H1 (cell line): ENCODE data around the gene EPHA1. TPM values are rescaled to one million over a fixed set of nuclear protein-coding genes. Genes with fewer than 3 reads are reported as not detected.

Experiments
- BCL11A ChIP-seq, 2 experiments: IDR thresholded peaks; one replicate each; pipeline ENCODE4 v1.6.1; 2011; ENCODE audit warnings: low read depth in 2 of 2, low read length in 2 of 2, mild to moderate bottlenecking in 2 of 2
- CEBPB ChIP-seq: IDR thresholded peaks from 2 replicates; pipeline ENCODE4 v1.6.1; 2012; ENCODE audit warnings: low read depth, low read length
- EP300 ChIP-seq, 2 experiments: IDR thresholded peaks; 1 replicate in 1 of 2; 2 replicates in 1 of 2; pipeline ENCODE4 v1.6.1; 2011 to 2012; ENCODE audit warnings: low read depth in 2 of 2, low read length in 2 of 2, mild to moderate bottlenecking in 2 of 2, borderline replicate concordance in 1 of 2, inconsistent platforms in 1 of 2, moderate library complexity in 1 of 2
- JUND ChIP-seq: IDR thresholded peaks from 2 replicates; pipeline ENCODE4 v1.6.1; 2011; ENCODE audit warnings: mild to moderate bottlenecking, improper control_type of control experiment, low read length
- POLR2AphosphoS5 ChIP-seq: IDR thresholded peaks from 2 replicates; pipeline ENCODE4 v1.6.1; 2011; ENCODE audit warnings: low read depth, low read length
- SAP30 ChIP-seq: fragments of 300-600 bp; sonication (generic); IDR thresholded peaks from 2 replicates; pipeline ENCODE4 v1.7.1; 2012; ENCODE audit warnings: low read length, moderate library complexity, mild to moderate bottlenecking, inconsistent platforms; ENCODE audit not compliant: insufficient read depth, insufficient replicate concordance
- polyA plus RNA-seq, 7 experiments: library from polyadenylated mRNA; depleted of rRNA in 3 of 7; stranded (reverse) in 5 of 7; unstranded in 2 of 7; fragments of >200 nt in 5 of 7; fragments of 200-250 nt in 2 of 7; gene quantifications; 1 replicate in 5 of 7; 2 replicates in 1 of 7; 4 replicates in 1 of 7; pipeline versions ENCODE4 v1.2.1 to v1.2.3, GENCODE V29; 2011 to 2013; ENCODE audit warnings: missing spikeins in 2 of 7, mixed read lengths in 2 of 7
- total RNA-seq: library from RNA; stranded (reverse); fragmentation: NEBNext Ultra II Directional; extraction: Animal tissue kit (Norgen Biotek cat#: 25700); gene quantifications from 2 replicates; pipeline ENCODE4 v1.2.1, GENCODE V29; 2021
- TF ChIP-seq, protein P1 (sequence below): IDR thresholded peaks from 2 replicates; pipeline ENCODE4 v1.6.1; 2012; ENCODE audit warnings: low read length, inconsistent platforms

Gene EPHA1
- total and polyA plus RNA-seq, 2 of the 8 experiments (the other 6 are each of a cell fraction or from before 2014, with no cell fraction given): 86.5 to 133 TPM

DNA sequence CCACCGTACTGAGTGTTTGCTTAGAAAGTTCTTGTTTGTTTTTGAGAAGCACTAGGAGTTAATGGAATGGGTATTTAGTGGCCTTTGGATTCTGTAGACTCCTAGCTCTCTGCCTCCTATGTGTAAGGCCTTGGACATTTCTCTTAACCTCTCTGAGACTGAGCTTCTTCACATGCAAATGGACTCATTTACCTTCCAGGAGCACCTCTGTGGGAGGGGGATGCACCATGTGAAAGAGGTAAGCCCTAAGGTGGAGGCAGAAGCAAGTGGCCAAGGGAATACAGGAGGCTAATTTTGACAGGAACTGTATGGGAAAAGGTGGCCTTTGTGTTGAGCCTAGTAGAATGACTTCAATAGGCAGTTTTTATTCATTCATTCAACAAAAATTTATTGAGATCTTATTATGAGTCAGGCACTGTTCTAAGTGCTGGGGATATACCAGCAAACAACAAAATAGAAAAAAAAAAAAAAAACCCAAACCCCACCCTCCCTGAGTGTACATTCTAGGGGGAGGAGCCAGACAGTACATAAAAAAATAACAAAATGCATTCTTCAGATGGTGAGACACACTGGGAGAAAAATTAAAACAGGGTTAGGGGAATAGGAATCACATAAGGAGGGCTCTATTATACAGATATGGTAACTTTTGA, 9.2 kb upstream of the EPHA1 start (continued):
- TF ChIP-seq POLR2AphosphoS5: no peak
- no peak for TF ChIP-seq BCL11A (IDR thresholded peaks at IDR 0.05; ENCODE audit: low read depth in 2 of 2, low read length in 2 of 2)
- TF ChIP-seq SAP30: no peak
- TF ChIP-seq JUND: no peak
- TF ChIP-seq, protein P1, sequence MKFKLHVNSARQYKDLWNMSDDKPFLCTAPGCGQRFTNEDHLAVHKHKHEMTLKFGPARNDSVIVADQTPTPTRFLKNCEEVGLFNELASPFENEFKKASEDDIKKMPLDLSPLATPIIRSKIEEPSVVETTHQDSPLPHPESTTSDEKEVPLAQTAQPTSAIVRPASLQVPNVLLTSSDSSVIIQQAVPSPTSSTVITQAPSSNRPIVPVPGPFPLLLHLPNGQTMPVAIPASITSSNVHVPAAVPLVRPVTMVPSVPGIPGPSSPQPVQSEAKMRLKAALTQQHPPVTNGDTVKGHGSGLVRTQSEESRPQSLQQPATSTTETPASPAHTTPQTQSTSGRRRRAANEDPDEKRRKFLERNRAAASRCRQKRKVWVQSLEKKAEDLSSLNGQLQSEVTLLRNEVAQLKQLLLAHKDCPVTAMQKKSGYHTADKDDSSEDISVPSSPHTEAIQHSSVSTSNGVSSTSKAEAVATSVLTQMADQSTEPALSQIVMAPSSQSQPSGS: no peak
- TF ChIP-seq CEBPB: no peak
- no peak for TF ChIP-seq EP300 (IDR thresholded peaks at IDR 0.05; ENCODE audit: borderline replicate concordance in 1 of 2, low read depth in 2 of 2, low read length in 2 of 2)
